ENCODE data around the gene RPRD1B.
"Not testable (repeated sequence)": the region's sequence is repeated elsewhere in the genome, so short reads cannot be mapped to it uniquely, and the experiment has no call there.

The RPRD1B gene

DNA sequence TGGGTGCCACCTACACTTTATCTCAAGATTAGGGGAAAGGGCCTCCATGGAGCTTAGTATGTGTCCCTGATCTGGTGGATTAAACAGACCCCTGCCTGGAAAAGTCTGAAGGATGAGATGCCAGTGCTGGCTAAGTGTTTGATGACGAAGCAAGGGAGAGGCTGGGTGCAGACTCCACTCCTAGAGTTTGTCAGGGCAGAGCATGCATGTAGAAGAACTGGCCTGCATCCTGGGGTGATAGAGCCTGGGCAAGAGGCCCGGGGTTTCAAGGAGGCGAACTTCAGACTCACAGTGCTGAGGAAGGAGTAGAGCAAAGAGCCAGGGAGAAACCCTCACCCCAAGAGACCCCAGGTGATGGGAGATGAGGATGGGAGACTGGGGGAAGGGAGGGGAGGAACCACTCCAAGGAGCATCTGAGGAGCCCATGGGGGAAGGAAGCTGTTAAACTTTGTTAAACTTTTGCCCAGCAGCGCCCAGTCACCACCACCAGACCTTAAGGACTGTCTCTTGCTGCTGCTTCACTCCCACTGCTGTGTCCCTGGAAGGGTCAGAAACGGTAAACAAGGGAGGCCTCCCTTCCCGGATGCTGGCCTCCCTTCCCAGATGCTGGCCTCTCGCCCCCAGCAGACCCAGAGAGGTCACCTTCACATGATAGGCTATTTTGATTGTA is 61.6 kb downstream of the RPRD1B start:
- DNase-seq (ENCODE audit: low read depth), result peak; percentile 25

GRCh38 chr20:38098952-38099351 is 65.4 kb downstream of the RPRD1B start:
- no peak for DNase-seq (ENCODE audit: low read depth)
- no peak for TF ChIP-seq CTCF (conservative IDR thresholded peaks at IDR 0.05; ENCODE audit: low read depth, low read length)

More for the DNA sequence above, 61.6 kb downstream of the RPRD1B start:
- no peak overlapping the region for H3K4me3 ChIP-seq (ENCODE audit: low read depth, low read length)
- no peak for TF ChIP-seq CTCF (conservative IDR thresholded peaks at IDR 0.05; ENCODE audit: low read depth, low read length)

DNA sequence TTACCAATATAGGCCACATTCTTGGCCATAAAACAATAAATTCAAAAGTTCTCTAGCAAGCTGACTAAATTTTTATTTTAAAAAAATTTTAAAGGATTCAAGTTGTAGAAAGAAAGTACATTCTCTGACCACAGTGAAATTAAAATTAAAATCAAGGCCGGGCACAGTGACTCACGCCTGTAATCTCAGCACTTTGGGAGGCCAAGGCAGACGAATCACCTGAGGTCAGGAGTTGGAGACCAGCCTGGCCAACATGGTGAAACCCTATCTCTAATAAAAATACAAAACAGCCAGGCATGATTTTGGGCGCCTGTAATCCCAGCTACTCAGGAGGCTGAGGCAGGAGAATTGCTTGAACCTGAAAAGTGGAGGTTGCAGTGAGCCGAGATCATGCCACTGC is 68.7 kb downstream of the RPRD1B start:
- not testable (repeated sequence) for H3K4me3 ChIP-seq (ENCODE audit: low read depth, low read length); DNase-seq (ENCODE audit: low read depth)

More at GRCh38 chr20:38098952-38099351, 65.4 kb downstream of the RPRD1B start:
- no peak overlapping the region for H3K4me3 ChIP-seq (ENCODE audit: low read depth, low read length)

- no peak for DNase-seq (ENCODE audit: low read depth)
- no peak for TF ChIP-seq CTCF (conservative IDR thresholded peaks at IDR 0.05; ENCODE audit: low read depth, low read length)
- no peak overlapping the region for H3K4me3 ChIP-seq (ENCODE audit: low read depth, low read length)
Measured at GRCh38 chr20:38104285-38104684, 70.7 kb downstream of the RPRD1B start.

- no peak overlapping the region for H3K4me3 ChIP-seq (ENCODE audit: low read depth, low read length)
- no peak for TF ChIP-seq CTCF (conservative IDR thresholded peaks at IDR 0.05; ENCODE audit: low read depth, low read length)
- DNase-seq (ENCODE audit: low read depth), result no peak
Measured at GRCh38 chr20:38106461-38106860, 72.9 kb downstream of the RPRD1B start.

DNA sequence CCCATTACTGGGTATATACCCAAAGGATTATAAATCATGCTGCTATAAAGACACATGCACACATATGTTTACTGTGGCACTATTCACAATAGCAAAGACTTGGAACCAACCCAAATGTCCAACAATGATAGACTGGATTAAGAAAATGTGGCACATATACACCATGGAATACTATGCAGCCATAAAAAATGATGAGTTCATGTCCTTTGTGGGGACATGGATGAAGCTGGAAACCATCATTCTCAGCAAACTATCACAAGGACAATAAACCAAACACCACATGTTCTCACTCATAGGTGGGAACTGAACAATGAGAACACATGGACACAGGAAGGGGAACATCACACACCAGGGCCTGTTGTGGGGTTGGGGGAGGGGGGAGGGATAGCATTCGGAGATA is 73.8 kb downstream of the RPRD1B start:
- DNase-seq (ENCODE audit: low read depth); H3K4me3 ChIP-seq (ENCODE audit: low read depth, low read length): not testable (repeated sequence)

- H3K4me3 ChIP-seq (ENCODE audit: low read depth, low read length); DNase-seq (ENCODE audit: low read depth): not testable (repeated sequence)
Measured at GRCh38 chr20:38107916-38108315, 74.4 kb downstream of the RPRD1B start.

GRCh38 chr20:38108438-38108985 is 75.0 kb downstream of the RPRD1B start:
- no peak for TF ChIP-seq CTCF (conservative IDR thresholded peaks at IDR 0.05; ENCODE audit: low read depth, low read length)
- H3K4me3 ChIP-seq (ENCODE audit: low read depth, low read length), result no peak overlapping the region
- DNase-seq (ENCODE audit: low read depth), result peak; percentile 63

All from choroid plexus epithelial cell (primary cell).